DMS114 treated with DMSO at 0.1 percent for 48 hours (cell line): ENCODE data around the gene ELOA.
A peak's percentile ranks its signal among the peaks of the same experiment; 100 is the strongest.
"Not testable (repeated sequence)": the region's sequence is repeated elsewhere in the genome, so short reads cannot be mapped to it uniquely, and the experiment has no call there.

Experiments
- DNase-seq: peaks from one replicate; lab custom pipeline; 2025; ENCODE audit not compliant: unreplicated experiment; lab: John Stamatoyannopoulos, UW

ELOA gene

GRCh38 chr1:23799255-23799569 is 55.9 kb downstream of the ELOA start:
- no peak for DNase-seq

- DNase-seq: no peak
Observed at GRCh38 chr1:23799570-23800399, 56.5 kb downstream of the ELOA start.

GRCh38 chr1:23800400-23801337 is 57.4 kb downstream of the ELOA start, which contains the start of gene GALE:
TSS of gene GALE (minus strand) at chr1:23800754. CDS start at chr1:23799007, 1,747 bp downstream.
- peak; percentile 78 for DNase-seq

- no peak for DNase-seq
Observed at GRCh38 chr1:23801338-23801748, 58.1 kb downstream of the ELOA start.

GRCh38 chr1:23801876-23802275 is 58.6 kb downstream of the ELOA start:
- DNase-seq: no peak

- DNase-seq: not testable (repeated sequence)
Observed at GRCh38 chr1:23802809-23803342, 59.6 kb downstream of the ELOA start.

- DNase-seq: no peak
Observed at GRCh38 chr1:23803674-23804073, 60.4 kb downstream of the ELOA start.

GRCh38 chr1:23804183-23804835 is 61.0 kb downstream of the ELOA start:
- DNase-seq: no peak

- no peak for DNase-seq
Observed at GRCh38 chr1:23805025-23805424, 61.8 kb downstream of the ELOA start.

- DNase-seq: no peak
Observed at GRCh38 chr1:23806280-23806679, 63.0 kb downstream of the ELOA start.

GRCh38 chr1:23807453-23807852 is 64.2 kb downstream of the ELOA start:
- no peak for DNase-seq

GRCh38 chr1:23809751-23810171 is 66.5 kb downstream of the ELOA start:
- DNase-seq: peak; percentile 56

- DNase-seq: no peak
Observed at GRCh38 chr1:23810818-23811540, 67.7 kb downstream of the ELOA start.
